ENCODE data around the gene STK11IP.
"Not testable (repeated sequence)": the region's sequence is repeated elsewhere in the genome, so short reads cannot be mapped to it uniquely, and the experiment has no call there.

DNA sequence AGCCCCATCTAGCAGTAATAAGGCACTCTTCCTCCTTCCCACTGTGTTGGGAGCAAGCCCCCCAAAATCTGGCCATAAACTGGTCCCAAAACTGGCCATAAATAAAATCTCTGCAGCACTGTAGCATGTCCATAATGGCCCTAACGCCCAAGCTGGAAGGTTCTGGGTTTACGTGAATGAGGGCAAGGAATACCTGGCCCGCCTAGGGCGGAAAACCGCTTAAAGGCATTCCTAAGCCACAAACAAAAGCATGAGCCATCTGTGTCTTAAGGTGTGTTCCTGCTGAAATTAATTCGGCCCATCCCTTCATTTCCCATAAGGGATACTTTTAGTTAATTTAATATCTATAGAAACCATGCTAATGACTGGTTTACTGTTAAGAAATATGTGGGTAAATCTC is 54.0 kb downstream of the STK11IP start:
- TF ChIP-seq, protein P1, sequence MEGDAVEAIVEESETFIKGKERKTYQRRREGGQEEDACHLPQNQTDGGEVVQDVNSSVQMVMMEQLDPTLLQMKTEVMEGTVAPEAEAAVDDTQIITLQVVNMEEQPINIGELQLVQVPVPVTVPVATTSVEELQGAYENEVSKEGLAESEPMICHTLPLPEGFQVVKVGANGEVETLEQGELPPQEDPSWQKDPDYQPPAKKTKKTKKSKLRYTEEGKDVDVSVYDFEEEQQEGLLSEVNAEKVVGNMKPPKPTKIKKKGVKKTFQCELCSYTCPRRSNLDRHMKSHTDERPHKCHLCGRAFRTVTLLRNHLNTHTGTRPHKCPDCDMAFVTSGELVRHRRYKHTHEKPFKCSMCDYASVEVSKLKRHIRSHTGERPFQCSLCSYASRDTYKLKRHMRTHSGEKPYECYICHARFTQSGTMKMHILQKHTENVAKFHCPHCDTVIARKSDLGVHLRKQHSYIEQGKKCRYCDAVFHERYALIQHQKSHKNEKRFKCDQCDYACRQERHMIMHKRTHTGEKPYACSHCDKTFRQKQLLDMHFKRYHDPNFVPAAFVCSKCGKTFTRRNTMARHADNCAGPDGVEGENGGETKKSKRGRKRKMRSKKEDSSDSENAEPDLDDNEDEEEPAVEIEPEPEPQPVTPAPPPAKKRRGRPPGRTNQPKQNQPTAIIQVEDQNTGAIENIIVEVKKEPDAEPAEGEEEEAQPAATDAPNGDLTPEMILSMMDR (IDR thresholded peaks at IDR 0.05): not testable (repeated sequence)
- TF ChIP-seq POLR2AphosphoS5 (IDR thresholded peaks at IDR 0.05): not testable (repeated sequence)
